DMS153 treated with DMSO at 0.1 percent for 48 hours (cell line): ENCODE results near the gene CPNE4.
"Not testable (repeated sequence)": the region's sequence is repeated elsewhere in the genome, so short reads cannot be mapped to it uniquely, and the experiment has no call there.

Experiments
- DNase-seq: peaks from one replicate; lab custom pipeline; 2025; ENCODE audit not compliant: unreplicated experiment; lab: John Stamatoyannopoulos, UW

The CPNE4 gene

GRCh38 chr3:131963442-131963841 lies 71.4 kb downstream of the CPNE4 start:
- not testable (repeated sequence) for DNase-seq

GRCh38 chr3:131962982-131963381 lies 71.8 kb downstream of the CPNE4 start:
- no peak for DNase-seq

DNA sequence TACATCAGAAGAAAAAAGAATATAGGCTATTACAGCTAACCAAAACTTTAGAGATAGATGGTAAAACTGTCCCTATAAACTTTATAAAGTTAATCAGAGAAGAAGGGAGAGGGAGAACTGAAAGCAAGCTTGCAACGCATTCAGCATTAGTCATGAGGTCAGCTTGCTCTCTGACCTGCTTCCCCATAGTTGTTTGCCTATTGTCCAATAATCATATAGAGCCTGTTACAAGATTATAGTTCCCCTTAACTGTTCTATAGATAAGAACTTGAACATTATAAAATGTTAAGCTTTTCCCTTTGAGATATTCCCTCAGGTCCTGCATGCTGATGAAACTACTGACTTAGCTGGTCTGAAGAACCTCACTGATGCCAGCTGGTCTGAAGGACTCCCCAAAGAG lies 74.5 kb downstream of the CPNE4 start:
- DNase-seq: no peak

GRCh38 chr3:131957980-131958379 lies 76.8 kb downstream of the CPNE4 start:
- DNase-seq: no peak

GRCh38 chr3:131957511-131957910 lies 77.3 kb downstream of the CPNE4 start:
- no peak for DNase-seq

GRCh38 chr3:131948806-131949205 lies 86.0 kb downstream of the CPNE4 start:
- DNase-seq: no peak

- no peak for DNase-seq
These were observed 90.1 kb downstream of the CPNE4 start for GRCh38 chr3:131944676-131945075.

DNA sequence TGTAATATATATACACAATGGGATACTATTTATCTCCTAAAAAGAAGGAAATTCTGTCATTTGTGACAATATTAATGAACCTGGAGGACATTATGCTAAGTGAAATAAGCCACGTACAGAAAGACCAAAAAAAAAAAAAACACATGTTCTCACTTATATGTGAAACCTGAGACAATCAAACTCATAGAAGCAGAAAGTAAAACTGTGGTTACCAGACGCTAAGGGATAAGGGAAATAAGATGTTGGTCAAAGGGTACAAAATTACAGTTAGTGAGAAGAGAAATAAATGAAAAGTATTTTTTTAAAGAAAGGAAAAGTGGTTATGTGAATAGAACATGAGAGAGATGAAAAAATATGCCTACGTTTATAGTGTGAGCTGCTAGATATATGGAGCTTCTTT lies 101.1 kb downstream of the CPNE4 start:
- DNase-seq: no peak

GRCh38 chr3:131928593-131928992 lies 106.2 kb downstream of the CPNE4 start:
- DNase-seq: no peak

GRCh38 chr3:131925571-131925970 lies 109.2 kb downstream of the CPNE4 start:
- DNase-seq: no peak

DNA sequence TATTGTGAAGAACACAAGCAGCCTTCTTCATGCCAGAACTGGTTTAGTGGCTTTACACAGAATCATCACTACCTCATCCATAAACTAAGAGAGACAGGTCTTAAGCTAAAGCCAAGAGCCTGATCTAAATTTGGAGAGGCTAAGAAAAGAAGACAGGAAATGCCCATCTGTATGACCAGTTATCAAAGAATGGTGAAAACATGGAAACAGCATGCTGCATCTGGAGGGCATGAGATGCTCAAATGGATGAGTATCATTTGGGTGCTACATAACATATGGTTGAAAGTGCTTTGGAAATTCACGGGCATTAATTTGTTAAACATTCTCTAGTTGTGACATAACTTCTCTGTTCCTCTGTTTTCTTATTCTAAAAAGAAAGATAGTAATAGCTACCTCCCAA lies 112.5 kb downstream of the CPNE4 start:
- DNase-seq: no peak

DNA sequence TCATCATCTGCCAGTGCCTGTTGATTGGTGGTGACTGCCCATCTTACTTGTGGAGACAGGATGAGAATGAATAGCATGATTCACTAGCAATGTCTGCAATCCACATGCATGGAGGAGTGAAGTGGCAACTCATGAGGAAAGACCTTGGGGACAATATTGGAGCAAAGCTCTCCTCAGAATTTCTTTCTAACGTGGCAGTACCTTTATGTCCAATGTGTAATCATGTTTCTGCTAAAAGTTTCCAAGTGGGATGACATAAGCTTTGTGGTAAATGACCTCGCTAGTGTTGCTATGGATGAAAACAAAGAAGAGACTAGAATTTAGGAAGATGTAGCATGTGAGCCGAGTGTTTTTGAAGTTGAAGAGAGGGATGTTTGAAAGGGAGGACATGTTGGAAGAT lies 117.8 kb downstream of the CPNE4 start:
- no peak for DNase-seq

DNA sequence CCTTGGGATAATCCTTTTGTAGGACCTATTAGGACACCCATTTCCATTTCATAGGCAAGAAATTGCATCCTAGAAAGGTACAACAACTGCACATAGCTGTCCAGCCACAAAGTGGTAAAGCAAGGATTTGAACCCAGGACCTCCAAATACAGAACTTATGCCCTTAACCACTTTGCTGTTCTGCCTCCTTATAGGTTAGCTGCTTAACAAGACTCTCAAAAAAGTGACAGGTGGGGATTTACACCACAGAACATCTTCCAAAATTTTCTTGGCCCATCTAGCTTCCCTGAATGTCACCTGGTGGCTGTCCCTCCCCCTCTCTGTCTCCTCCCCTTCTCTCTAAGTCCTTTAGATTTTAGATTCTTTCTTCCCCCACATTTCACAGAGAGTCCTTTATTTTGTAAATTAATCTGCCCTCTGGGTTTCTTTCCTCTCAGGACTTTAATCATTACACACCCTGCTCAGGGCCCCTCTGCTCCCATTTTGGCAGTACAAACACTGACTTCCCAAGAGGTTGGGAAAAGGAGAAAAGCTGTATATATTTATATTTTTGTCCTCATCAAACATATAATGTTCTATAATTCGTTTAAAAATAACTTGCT lies 120.6 kb downstream of the CPNE4 start:
- no peak for DNase-seq

DNA sequence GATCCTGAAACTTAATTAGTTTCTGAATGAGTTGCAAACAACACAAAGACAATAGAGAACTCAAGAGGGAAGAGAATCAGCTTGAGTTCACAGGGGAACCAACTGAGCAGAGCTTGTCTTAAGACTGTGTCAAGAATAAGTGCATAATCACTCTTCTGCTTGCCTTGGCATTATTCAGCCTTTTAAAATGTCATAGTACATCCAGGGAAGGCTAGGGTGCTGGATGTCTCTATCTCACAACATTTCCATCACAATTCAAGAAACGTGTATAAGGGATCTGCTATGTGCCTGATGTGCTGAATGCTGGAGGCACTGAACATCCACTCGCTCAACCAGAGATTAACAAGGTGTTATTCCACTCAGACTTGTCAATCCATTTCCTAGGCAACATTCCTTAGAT lies 122.6 kb downstream of the CPNE4 start:
- no peak for DNase-seq

GRCh38 chr3:131907796-131908195 lies 127.0 kb downstream of the CPNE4 start:
- no peak for DNase-seq

GRCh38 chr3:131903988-131904415 lies 130.8 kb downstream of the CPNE4 start:
- no peak for DNase-seq

DNA sequence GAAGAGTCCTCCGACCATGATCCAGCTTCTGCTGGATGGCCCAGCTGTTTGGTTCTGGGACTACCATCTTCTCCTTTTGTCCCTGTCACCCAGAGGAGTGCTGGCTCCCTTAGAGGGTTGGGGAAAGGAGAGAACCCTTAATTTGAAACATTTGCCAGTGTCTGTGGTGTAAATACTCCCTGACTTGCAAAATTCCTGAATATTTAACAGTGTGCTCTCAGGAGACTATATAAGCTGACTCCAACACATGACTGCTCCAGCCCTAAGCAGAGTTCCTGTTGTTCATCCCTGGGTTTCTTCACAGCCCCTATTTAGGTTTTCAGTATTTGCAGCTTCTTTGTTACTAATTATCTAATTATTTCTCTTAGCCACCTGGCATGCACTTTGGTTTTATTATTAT lies 133.1 kb downstream of the CPNE4 start:
- DNase-seq: no peak

GRCh38 chr3:131900891-131901290 lies 133.9 kb downstream of the CPNE4 start:
- DNase-seq: no peak

GRCh38 chr3:131899021-131899420 lies 135.8 kb downstream of the CPNE4 start:
- DNase-seq: no peak

DNA sequence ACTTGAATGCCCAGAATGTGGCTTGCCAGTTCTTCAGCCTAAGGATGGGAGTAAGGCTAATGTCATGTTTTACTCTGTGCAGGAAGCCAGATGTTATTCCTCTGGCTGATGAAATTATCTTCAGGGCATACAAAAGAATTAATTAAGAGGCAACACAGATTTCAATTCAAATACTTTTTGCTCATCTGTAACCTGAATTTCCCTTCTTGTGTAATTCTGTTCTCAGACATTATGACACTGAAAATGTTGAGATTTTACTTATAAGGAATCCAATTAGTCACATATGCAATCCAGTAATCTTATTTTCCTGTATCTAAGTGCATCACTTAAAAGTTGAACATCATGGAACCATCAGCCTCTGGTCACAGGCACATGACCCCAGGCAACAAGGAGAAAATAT lies 136.5 kb downstream of the CPNE4 start:
- no peak for DNase-seq

DNA sequence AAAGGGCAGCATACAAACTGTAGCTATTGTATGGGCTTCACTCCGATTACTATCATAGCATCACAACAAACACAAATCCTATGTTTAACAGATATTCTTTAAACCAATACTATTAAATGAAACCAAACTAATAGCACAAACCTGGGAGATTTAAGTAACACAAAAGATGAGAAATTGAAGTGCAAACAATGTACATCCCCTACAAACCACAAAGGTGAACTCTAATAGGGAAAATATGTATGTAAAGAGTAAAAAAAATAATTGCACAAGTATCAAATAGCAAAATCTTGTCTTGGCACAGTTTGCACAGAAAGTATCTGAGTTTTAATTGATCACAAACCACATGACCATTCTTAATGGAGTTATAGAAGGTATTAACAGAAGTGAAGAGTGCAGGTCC lies 138.5 kb downstream of the CPNE4 start:
- no peak for DNase-seq

DNA sequence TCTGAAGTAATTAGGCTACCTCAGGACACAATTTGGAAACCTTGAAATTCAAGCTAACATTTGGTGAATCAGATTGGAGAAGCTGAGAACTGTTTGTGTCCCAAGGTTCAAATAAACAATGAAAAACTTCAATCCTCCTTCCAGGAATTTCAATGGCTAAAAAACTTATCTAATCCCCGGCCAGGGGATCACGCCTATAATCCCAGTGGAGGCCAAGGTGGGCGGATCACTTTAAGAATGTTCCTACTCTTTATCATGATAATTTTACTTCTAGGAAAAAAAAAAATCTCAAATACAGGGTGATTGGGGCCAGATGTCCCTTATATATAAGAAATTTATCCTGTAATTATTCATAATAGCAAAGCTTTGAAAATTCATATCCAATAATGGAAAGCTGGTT lies 139.0 kb downstream of the CPNE4 start:
- no peak for DNase-seq

GRCh38 chr3:131892331-131892730 lies 142.5 kb downstream of the CPNE4 start:
- no peak for DNase-seq

GRCh38 chr3:131885871-131886270 lies 148.9 kb downstream of the CPNE4 start:
- DNase-seq: not testable (repeated sequence)
